ENCODE measurements around the gene TBATA.

TBATA gene

DNA sequence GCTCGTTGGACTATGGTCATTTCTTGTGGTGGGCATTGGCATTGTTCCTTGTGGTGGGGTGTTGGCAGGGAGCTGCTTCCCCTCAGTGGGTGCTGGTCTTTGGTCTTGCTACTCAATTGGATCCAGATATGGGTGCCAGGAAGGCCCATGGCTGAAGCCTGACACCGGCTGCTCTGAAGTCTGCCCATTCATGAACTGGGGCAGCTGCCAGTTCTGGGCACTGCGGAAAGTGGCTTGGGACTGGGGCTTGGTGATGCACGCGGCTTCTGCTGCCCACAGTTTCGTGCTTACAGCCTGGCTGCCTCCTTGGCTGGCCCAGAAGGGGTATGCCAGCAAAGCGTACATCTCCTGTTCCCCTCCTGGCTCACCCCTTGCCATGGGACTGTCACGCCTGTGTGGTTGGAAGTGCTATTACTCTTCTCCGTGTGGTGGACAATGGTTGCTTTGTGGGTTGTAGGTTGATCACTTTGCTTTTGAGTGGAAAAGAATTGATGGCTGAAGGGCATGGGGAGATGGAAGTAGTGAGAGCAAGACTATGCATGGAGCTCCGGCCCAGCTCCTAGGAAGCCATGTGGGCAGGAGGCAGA lies 58.2 kb downstream of the TBATA start:
- Histone ChIP-seq H3K36me3 (ENCODE audit: insufficient read depth, low read length) (no peaks in the 10 kb centered on the region), H3K27me3 (ENCODE audit: insufficient read depth, low read length) (no peaks in the 10 kb centered on the region), H3K4me3 (ENCODE audit: low read depth, low read length) (no peak overlapping the region), H3K27ac (ENCODE audit: low read depth, low read length) (no peak overlapping the region), H3K4me1 (ENCODE audit: control insufficient read depth, insufficient read depth, low read length, unreplicated experiment) (peaks cover 13% of the 10 kb centered on the region), H3K79me2 (ENCODE audit: control insufficient read depth, insufficient read depth, low read length, unreplicated experiment) (no peaks in the 10 kb centered on the region), H2AFZ (ENCODE audit: low read length, unreplicated experiment) (no peak overlapping the region)

DNA sequence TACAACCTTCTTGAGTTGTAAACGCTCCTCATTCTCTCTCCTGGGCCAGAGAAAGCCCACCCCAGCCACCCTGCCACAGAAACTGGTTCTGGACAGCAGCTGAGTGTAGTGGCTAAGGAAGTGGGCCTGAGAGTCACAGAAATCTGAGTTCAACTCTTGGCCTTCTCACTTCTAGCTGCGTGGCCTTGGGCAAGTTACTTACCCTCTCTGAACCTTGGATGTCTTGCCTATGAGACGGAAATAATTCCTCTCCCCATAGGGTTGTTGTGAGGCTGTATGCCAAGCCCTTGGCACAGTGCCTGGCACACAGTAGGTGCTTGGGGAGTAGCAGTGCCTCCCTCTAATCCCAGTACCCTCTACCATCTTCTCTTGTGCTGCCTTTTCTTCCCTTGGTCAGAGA lies 61.4 kb downstream of the TBATA start:
- Histone ChIP-seq H3K36me3 (ENCODE audit: insufficient read depth, low read length) (no peaks in the 10 kb centered on the region), H3K4me1 (ENCODE audit: control insufficient read depth, insufficient read depth, low read length, unreplicated experiment) (peaks cover 13% of the 10 kb centered on the region), H3K4me3 (ENCODE audit: low read depth, low read length) (no peak overlapping the region), H3K79me2 (ENCODE audit: control insufficient read depth, insufficient read depth, low read length, unreplicated experiment) (no peaks in the 10 kb centered on the region), H2AFZ (ENCODE audit: low read length, unreplicated experiment) (no peak overlapping the region), H3K27me3 (ENCODE audit: insufficient read depth, low read length) (no peaks in the 10 kb centered on the region), H3K27ac (ENCODE audit: low read depth, low read length) (no peak overlapping the region)

DNA sequence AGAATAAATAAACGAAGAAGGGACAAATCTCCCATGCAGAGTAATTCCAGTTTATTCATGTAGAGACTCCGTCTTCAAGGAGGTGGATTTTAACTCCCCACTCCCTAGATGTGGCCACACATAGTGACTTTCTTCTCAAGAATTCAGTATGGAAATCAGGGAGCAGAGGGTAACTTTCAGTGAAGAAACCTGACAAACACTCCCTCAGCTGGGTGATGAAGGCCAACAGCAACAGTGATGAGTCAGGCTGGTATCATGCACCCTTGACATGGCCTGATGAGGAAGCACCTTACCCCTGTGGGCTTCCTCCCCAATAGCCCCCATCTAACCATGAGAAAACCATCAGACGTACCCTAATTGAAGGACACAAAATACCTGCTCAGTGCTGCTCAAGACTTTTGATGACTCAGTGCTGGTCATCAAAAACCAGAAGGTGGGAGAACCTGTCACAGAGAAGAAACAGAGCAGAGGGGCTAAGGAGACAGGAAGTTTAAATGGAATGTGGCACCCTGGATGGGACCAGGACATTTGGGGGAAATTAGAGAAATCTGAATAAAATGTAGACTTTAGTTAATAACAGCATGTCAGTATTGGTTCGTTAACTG lies 62.3 kb downstream of the TBATA start:
- Histone ChIP-seq H3K36me3 (ENCODE audit: insufficient read depth, low read length) (no peaks in the 10 kb centered on the region), H3K4me3 (ENCODE audit: low read depth, low read length) (no peak overlapping the region), H3K27me3 (ENCODE audit: insufficient read depth, low read length) (no peaks in the 10 kb centered on the region), H3K79me2 (ENCODE audit: control insufficient read depth, insufficient read depth, low read length, unreplicated experiment) (no peaks in the 10 kb centered on the region), H3K27ac (ENCODE audit: low read depth, low read length) (no peak overlapping the region), H2AFZ (ENCODE audit: low read length, unreplicated experiment) (no peak overlapping the region), H3K4me1 (ENCODE audit: control insufficient read depth, insufficient read depth, low read length, unreplicated experiment) (peaks cover 13% of the 10 kb centered on the region)

Measured in ACC112 (cell line).